IMR-90 (cell line): ENCODE results near the gene PRDM12. TPM values are rescaled to one million over a fixed set of nuclear protein-coding genes. Genes with fewer than 3 reads are reported as not detected.

Experiments used
- ATAC-seq: fragments of 200-7000 bp; cut with Tn5 transposase; 2 replicates; pipeline ENCODE4 v1.9.1; 2020; ENCODE audit warnings: low read depth, mild to moderate bottlenecking, moderate library complexity
- BruUV-seq: library from RNA; stranded (reverse); fragments of 400-500 nt; replicated peaks from 2 replicates; lab custom pipeline; 2021; lab: Mats Ljungman, UMichigan
- CTCF ChIA-PET: fragments of 300-600 bp; formaldehyde crosslinking; extraction: SDS; loops from one replicate; lab custom pipeline; 2021; ENCODE audit warnings: antibody characterized with exemption; lab: Yijun Ruan, JAX
- POLR2A ChIA-PET: fragments of 300-600 bp; sonication (Branson Sonifier 250); formaldehyde crosslinking; loops from one replicate; lab custom pipeline; 2022; ENCODE audit warnings: antibody characterized with exemption; ENCODE audit not compliant: unreplicated experiment; lab: Charles Lee
- DNase-seq: peaks from one replicate; pipeline ENCODE4 v3.0.0; 2013
- H2AFZ ChIP-seq: replicated peaks from 2 replicates; pipeline ENCODE3; 2013; ENCODE audit warnings: low read length, mild to moderate bottlenecking; ENCODE audit not compliant: poor library complexity
- H2AK5ac ChIP-seq: 2 replicates; pipeline ENCODE4 v1.6.1; 2013; ENCODE audit warnings: low read depth, low read length, inconsistent platforms
- H2AK9ac ChIP-seq: replicated peaks from 2 replicates; pipeline ENCODE3; 2013; ENCODE audit warnings: mild to moderate bottlenecking, low read depth, low read length, moderate library complexity; ENCODE audit not compliant: poor library complexity
- H2BK120ac ChIP-seq: 2 replicates; pipeline ENCODE4 v1.6.1; 2013; ENCODE audit warnings: low read depth, low read length, inconsistent platforms
- H2BK15ac ChIP-seq: 3 replicates; pipeline ENCODE4 v1.6.1; 2013; ENCODE audit warnings: low read depth, low read length, inconsistent platforms
- H2BK20ac ChIP-seq: 2 replicates; pipeline ENCODE4 v1.6.1; 2013; ENCODE audit warnings: low read depth, mild to moderate bottlenecking, inconsistent platforms, low read length, moderate library complexity
- H2BK5ac ChIP-seq: 2 replicates; pipeline ENCODE4 v1.6.1; 2013; ENCODE audit warnings: mild to moderate bottlenecking, low read depth, low read length, inconsistent platforms; ENCODE audit not compliant: poor library complexity, severe bottlenecking
- H3K14ac ChIP-seq: replicated peaks from 2 replicates; pipeline ENCODE4 v1.6.1; 2013; ENCODE audit warnings: low read depth, low read length, inconsistent platforms
- H3K18ac ChIP-seq: 2 replicates; pipeline ENCODE4 v1.6.1; 2013; ENCODE audit warnings: low read depth, low read length, control low read depth
- H3K23ac ChIP-seq: 2 replicates; pipeline ENCODE4 v1.6.1; 2013; ENCODE audit warnings: low read depth, low read length, inconsistent platforms
- H3K27ac ChIP-seq: 2 replicates; pipeline ENCODE4 v1.5.1; 2013; ENCODE audit warnings: mild to moderate bottlenecking, control low read depth, low read length; ENCODE audit not compliant: insufficient read depth
- H3K27me3 ChIP-seq: 2 replicates; pipeline ENCODE4 v1.6.1; 2013; ENCODE audit warnings: low read length; ENCODE audit not compliant: control insufficient read depth, insufficient read depth
- H3K36me3 ChIP-seq: 2 replicates; pipeline ENCODE4 v1.6.1; 2013; ENCODE audit warnings: low read length, mixed read lengths; ENCODE audit not compliant: control insufficient read depth, insufficient read depth
- H3K4ac ChIP-seq: 2 replicates; pipeline ENCODE4 v1.6.1; 2013; ENCODE audit warnings: low read depth, low read length, inconsistent platforms
- H3K4me1 ChIP-seq: 2 replicates; pipeline ENCODE4 v1.6.1; 2013; ENCODE audit warnings: low read length, mixed read lengths; ENCODE audit not compliant: control insufficient read depth, insufficient read depth
- H3K4me2 ChIP-seq: 2 replicates; pipeline ENCODE4 v1.6.1; 2013; ENCODE audit warnings: low read depth, mild to moderate bottlenecking, control low read depth, low read length, moderate library complexity
- H3K4me3 ChIP-seq: 2 replicates; pipeline ENCODE4 v1.5.1; 2013; ENCODE audit warnings: low read depth, mild to moderate bottlenecking, control low read depth, low read length, moderate library complexity; ENCODE audit not compliant: insufficient read depth
- H3K56ac ChIP-seq: 2 replicates; pipeline ENCODE4 v1.6.1; 2013; ENCODE audit warnings: low read length, inconsistent platforms; ENCODE audit not compliant: insufficient read depth; ENCODE audit errors: extremely low read depth
- H3K79me1 ChIP-seq, 2 experiments: 2 replicates each; pipeline ENCODE4 v1.6.1; 2013; ENCODE audit warnings: low read length in 2 of 2, inconsistent platforms in 1 of 2, low read depth in 1 of 2
- H3K9ac ChIP-seq: 2 replicates; pipeline ENCODE4 v1.6.1; 2013; ENCODE audit warnings: low read depth, low read length, control low read depth
- H3K9me1 ChIP-seq: 2 replicates; pipeline ENCODE4 v1.6.1; 2013; ENCODE audit warnings: low read length, inconsistent platforms; ENCODE audit not compliant: insufficient read depth
- H3K9me3 ChIP-seq: 2 replicates; pipeline ENCODE4 v1.6.1; 2013; ENCODE audit warnings: low read length; ENCODE audit not compliant: control insufficient read depth, insufficient read depth
- H4K20me1 ChIP-seq: 2 replicates; pipeline ENCODE4 v1.6.1; 2013; ENCODE audit warnings: low read length, inconsistent platforms; ENCODE audit not compliant: insufficient read depth
- H4K5ac ChIP-seq: 2 replicates; pipeline ENCODE4 v1.6.1; 2013; ENCODE audit warnings: mild to moderate bottlenecking, low read depth, low read length, control low read depth
- H4K8ac ChIP-seq, 2 experiments: 2 replicates each; pipeline ENCODE4 v1.6.1; 2013; ENCODE audit warnings: low read depth in 2 of 2, low read length in 2 of 2, control low read depth in 1 of 2, inconsistent platforms in 1 of 2
- H4K91ac ChIP-seq: 2 replicates; pipeline ENCODE4 v1.6.1; 2013; ENCODE audit warnings: low read depth, low read length, inconsistent platforms; ENCODE audit not compliant: insufficient read depth
- BHLHE40 ChIP-seq: fragments of 150-350 bp; IDR thresholded peaks from 2 replicates; pipeline ENCODE4 v1.6.1; 2016; ENCODE audit warnings: mild to moderate bottlenecking, low read depth, low read length
- CHD1 ChIP-seq: IDR thresholded peaks from 2 replicates; pipeline ENCODE4 v1.6.1; 2012; ENCODE audit warnings: low read depth, low read length, improper control_type of control experiment
- FOS ChIP-seq: fragments of 150-350 bp; IDR thresholded peaks from 2 replicates; pipeline ENCODE4 v1.6.1; 2016; ENCODE audit warnings: low read depth, low read length
- MAFK ChIP-seq: IDR thresholded peaks from 2 replicates; pipeline ENCODE4 v1.6.1; 2012; ENCODE audit warnings: low read depth, low read length, improper control_type of control experiment
- MAZ ChIP-seq: IDR thresholded peaks from 2 replicates; pipeline ENCODE4 v1.6.1; 2012; ENCODE audit warnings: low read depth, mild to moderate bottlenecking, low read length, improper control_type of control experiment, moderate library complexity, borderline replicate concordance
- MXI1 ChIP-seq: IDR thresholded peaks from 2 replicates; pipeline ENCODE4 v1.6.1; 2012; ENCODE audit warnings: low read depth, mild to moderate bottlenecking, low read length, moderate library complexity, borderline replicate concordance
- NFE2L2 ChIP-seq: fragments of 150-350 bp; IDR thresholded peaks from 2 replicates; pipeline ENCODE4 v1.6.1; 2016; ENCODE audit warnings: low read depth, mild to moderate bottlenecking, low read length
- POLR2A ChIP-seq: IDR thresholded peaks from 2 replicates; pipeline ENCODE4 v1.6.1; 2012; ENCODE audit warnings: mild to moderate bottlenecking, low read depth, low read length
- RAD21 ChIP-seq: IDR thresholded peaks from 2 replicates; pipeline ENCODE4 v1.6.1; 2012; ENCODE audit warnings: low read length, improper control_type of control experiment
- RCOR1 ChIP-seq: IDR thresholded peaks from 2 replicates; pipeline ENCODE4 v1.6.1; 2012; ENCODE audit warnings: mild to moderate bottlenecking, low read length, improper control_type of control experiment; ENCODE audit not compliant: insufficient replicate concordance
- RFX5 ChIP-seq: IDR thresholded peaks from 2 replicates; pipeline ENCODE4 v1.8.0; 2012; ENCODE audit warnings: low read depth, mild to moderate bottlenecking, low read length, moderate library complexity
- SMC3 ChIP-seq: fragments of 150-350 bp; IDR thresholded peaks from 2 replicates; pipeline ENCODE4 v1.6.1; 2016; ENCODE audit warnings: low read depth, mild to moderate bottlenecking, antibody characterized with exemption, low read length, moderate library complexity
- WGBS, 2 experiments: methylation state at CpG; one replicate each; pipeline versions ENCODE4 v1.1.5 to v1.1.7; 2013; ENCODE audit warnings: missing lambda C conversion rate in 2 of 2; ENCODE audit not compliant: insufficient read length in 1 of 2; ENCODE audit errors: extremely low coverage in 2 of 2; 5-methylcytosine and 5-hydroxymethylcytosine counted together
- dilution Hi-C: fragments of 300-500 bp; cut with HindIII; formaldehyde crosslinking; loops from one replicate; pipeline ENCODE4 v1.14.3; 2018; ENCODE audit warnings: low sequenced_read_pairs; ENCODE audit not compliant: unreplicated experiment
- in situ Hi-C: fragments of 300-500 bp; cut with MboI; formaldehyde crosslinking; loops from 3 replicates; pipeline ENCODE4 v1.14.3; 2019; ENCODE audit warnings: low sequenced_read_pairs, inconsistent platforms, mixed read lengths
- intact Hi-C: fragments of 100-400 bp; cut with micrococcal nuclease; formaldehyde crosslinking; loops from 2 replicates; pipeline ENCODE4 v1.10.0; 2022
- polyA plus RNA-seq, 3 experiments: library from polyadenylated mRNA; depleted of rRNA; stranded (reverse); fragments of >200 nt; gene quantifications; 2 replicates each; pipeline ENCODE4 v1.2.3, GENCODE V29; 2012; ENCODE audit warnings: low replicate concordance in 1 of 3
- total RNA-seq: library from RNA; depleted of rRNA; stranded (reverse); fragments of >200 nt; gene quantifications from 2 replicates; pipeline ENCODE4 v1.2.3, GENCODE V29; 2012
- TF ChIP-seq, protein P1 (sequence below): fragments of 150-350 bp; IDR thresholded peaks from 2 replicates; pipeline ENCODE4 v1.6.1; 2017; ENCODE audit warnings: mild to moderate bottlenecking, antibody characterized with exemption, low read length, low read depth
- TF ChIP-seq, protein P2 (sequence below): conservative IDR thresholded peaks from 2 replicates; pipeline ENCODE4 v1.5.1; 2012; ENCODE audit warnings: mild to moderate bottlenecking, low read depth, low read length, improper control_type of control experiment
- TF ChIP-seq, protein P3 (sequence below): fragments of 150-350 bp; IDR thresholded peaks from 2 replicates; pipeline ENCODE4 v1.6.1; 2016; ENCODE audit warnings: low read depth, mild to moderate bottlenecking, low read length, moderate library complexity, borderline replicate concordance

Gene PRDM12
- total and polyA plus RNA-seq, 2 of the 4 experiments (the other 2 are of a cell fraction), result not detected

GRCh38 chr9:130714586-130715110 is 50.3 kb downstream of the PRDM12 start:
- H2BK120ac ChIP-seq, result no peak overlapping the region
- peaks cover 4 to 62% of the 10 kb centered on the region in 2 experiments; a peak in 2 of 4 replicates for H3K79me1 ChIP-seq
- ATAC-seq, result no peak
- H3K4me3 ChIP-seq, result peak overlapping the region; percentile 60
- H3K56ac ChIP-seq, result peak overlapping the region; percentile 36
- peak; percentile 41 for DNase-seq
- no peak overlapping the region for H4K5ac ChIP-seq
- 0 out of 2 replicates have a peak, but pooled peaks cover 3% of the 10 kb centered on the region for H3K9me1 ChIP-seq
- H2AK9ac ChIP-seq, result no peak overlapping the region
- no peak overlapping the region for H4K91ac ChIP-seq
- peak overlapping the region; percentile 22; the same call in 1 of the 2 replicates for H3K18ac ChIP-seq
- no peaks in the 10 kb centered on the region for H3K36me3 ChIP-seq
- H2BK5ac ChIP-seq, result peak overlapping the region; percentile 93
- dilution Hi-C loops (no loop called here), intact Hi-C loops (loop anchor here (2.0 to 5.0 kb wide), 3 partner anchors 63 to 146 kb away; no protein-coding TSS in a partner anchor), in situ Hi-C loops (no loop called here)
- CTCF ChIA-PET, result interaction anchor here (0.9 to 1.6 kb wide), 4 partner anchors 17 to 332 kb away, joined by 3 to 9 read pairs (median 4); no protein-coding TSS in a partner anchor
- H3K27ac ChIP-seq, result peak overlapping the region; percentile 36; the same call in 1 of the 2 replicates
- H3K4me1 ChIP-seq, result peaks cover 2% of the 10 kb centered on the region; the same call in 1 of the 2 replicates
- peaks cover 40% of the 10 kb centered on the region for H4K20me1 ChIP-seq
- no TSS peak for BruUV-seq
- H3K23ac ChIP-seq, result peak overlapping the region; percentile 81; the same call in 1 of the 2 replicates
- no peak overlapping the region for H2AFZ ChIP-seq
- H2BK15ac ChIP-seq, result no peak overlapping the region
- H2AK5ac ChIP-seq, result no peak overlapping the region
- no peaks in the 10 kb centered on the region for H3K27me3 ChIP-seq
- H3K4me2 ChIP-seq, result peak overlapping the region; percentile 99
- peak overlapping the region in 1 of 2 experiments; percentile 8; a peak in 1 of 4 replicates for H4K8ac ChIP-seq
- WGBS, 2 experiments, result no CpG with 5 or more reads among the region's 7 CpGs
- H2BK20ac ChIP-seq, result no peak overlapping the region
- H3K9ac ChIP-seq, result peak overlapping the region; percentile 68
- POLR2A ChIA-PET, result no interaction called here
- H3K9me3 ChIP-seq, result no peaks in the 10 kb centered on the region
- H3K4ac ChIP-seq, result no peak overlapping the region
- H3K14ac ChIP-seq, result peak overlapping the region; percentile 44
- TF ChIP-seq, protein P1, sequence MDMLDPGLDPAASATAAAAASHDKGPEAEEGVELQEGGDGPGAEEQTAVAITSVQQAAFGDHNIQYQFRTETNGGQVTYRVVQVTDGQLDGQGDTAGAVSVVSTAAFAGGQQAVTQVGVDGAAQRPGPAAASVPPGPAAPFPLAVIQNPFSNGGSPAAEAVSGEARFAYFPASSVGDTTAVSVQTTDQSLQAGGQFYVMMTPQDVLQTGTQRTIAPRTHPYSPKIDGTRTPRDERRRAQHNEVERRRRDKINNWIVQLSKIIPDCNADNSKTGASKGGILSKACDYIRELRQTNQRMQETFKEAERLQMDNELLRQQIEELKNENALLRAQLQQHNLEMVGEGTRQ, result no peak
- TF ChIP-seq SMC3, result no peak
- TF ChIP-seq POLR2A, result no peak; the same call in none of the 2 replicates
- no peak for TF ChIP-seq RFX5
- no peak for TF ChIP-seq BHLHE40
- TF ChIP-seq CHD1, result no peak; the same call in 1 of the 2 replicates
- TF ChIP-seq MAZ, result no peak
- TF ChIP-seq, protein P2, sequence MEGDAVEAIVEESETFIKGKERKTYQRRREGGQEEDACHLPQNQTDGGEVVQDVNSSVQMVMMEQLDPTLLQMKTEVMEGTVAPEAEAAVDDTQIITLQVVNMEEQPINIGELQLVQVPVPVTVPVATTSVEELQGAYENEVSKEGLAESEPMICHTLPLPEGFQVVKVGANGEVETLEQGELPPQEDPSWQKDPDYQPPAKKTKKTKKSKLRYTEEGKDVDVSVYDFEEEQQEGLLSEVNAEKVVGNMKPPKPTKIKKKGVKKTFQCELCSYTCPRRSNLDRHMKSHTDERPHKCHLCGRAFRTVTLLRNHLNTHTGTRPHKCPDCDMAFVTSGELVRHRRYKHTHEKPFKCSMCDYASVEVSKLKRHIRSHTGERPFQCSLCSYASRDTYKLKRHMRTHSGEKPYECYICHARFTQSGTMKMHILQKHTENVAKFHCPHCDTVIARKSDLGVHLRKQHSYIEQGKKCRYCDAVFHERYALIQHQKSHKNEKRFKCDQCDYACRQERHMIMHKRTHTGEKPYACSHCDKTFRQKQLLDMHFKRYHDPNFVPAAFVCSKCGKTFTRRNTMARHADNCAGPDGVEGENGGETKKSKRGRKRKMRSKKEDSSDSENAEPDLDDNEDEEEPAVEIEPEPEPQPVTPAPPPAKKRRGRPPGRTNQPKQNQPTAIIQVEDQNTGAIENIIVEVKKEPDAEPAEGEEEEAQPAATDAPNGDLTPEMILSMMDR, result no peak
- TF ChIP-seq NFE2L2, result no peak
- no peak for TF ChIP-seq MAFK
- TF ChIP-seq, protein P3, sequence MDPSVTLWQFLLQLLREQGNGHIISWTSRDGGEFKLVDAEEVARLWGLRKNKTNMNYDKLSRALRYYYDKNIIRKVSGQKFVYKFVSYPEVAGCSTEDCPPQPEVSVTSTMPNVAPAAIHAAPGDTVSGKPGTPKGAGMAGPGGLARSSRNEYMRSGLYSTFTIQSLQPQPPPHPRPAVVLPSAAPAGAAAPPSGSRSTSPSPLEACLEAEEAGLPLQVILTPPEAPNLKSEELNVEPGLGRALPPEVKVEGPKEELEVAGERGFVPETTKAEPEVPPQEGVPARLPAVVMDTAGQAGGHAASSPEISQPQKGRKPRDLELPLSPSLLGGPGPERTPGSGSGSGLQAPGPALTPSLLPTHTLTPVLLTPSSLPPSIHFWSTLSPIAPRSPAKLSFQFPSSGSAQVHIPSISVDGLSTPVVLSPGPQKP, result no peak
- TF ChIP-seq FOS, result no peak
- no peak for TF ChIP-seq MXI1
- TF ChIP-seq RAD21, result no peak
- TF ChIP-seq RCOR1, result no peak
